PC-9 (cell line): ENCODE measurements around the gene CLIC5.

ENCODE experiments used
- EZH2 ChIP-seq: fragments of 200-600 bp; sonication (generic); IDR thresholded peaks from 2 replicates; pipeline ENCODE4 v1.8.0; 2017; ENCODE audit warnings: antibody characterized with exemption, low read depth
- TF ChIP-seq, protein P1 (sequence below): fragments of 200-600 bp; sonication (generic); conservative IDR thresholded peaks from 2 replicates; pipeline ENCODE4 v1.6.1; 2017; ENCODE audit warnings: mixed run types, antibody characterized with exemption, mild to moderate bottlenecking, moderate library complexity

DNA sequence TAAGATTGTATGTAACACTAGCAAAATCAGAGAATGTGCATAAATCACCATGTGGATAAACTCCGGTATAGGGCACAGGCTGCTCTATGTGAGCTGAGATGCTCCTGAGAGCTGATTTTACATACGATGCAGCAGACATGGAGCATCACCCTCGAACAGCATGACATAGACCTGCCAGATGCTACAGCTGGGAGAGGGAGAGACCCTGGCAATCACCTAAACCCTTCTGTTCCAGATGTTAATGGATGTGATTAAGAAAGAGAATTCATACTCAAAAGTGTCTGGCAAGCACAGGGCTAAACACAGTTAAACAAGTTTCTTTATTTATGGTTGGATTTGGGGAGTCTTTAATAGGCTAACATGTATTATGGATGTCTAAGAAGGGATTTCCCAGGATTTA, 157.0 kb downstream of the CLIC5 start:
- TF ChIP-seq, protein P1, sequence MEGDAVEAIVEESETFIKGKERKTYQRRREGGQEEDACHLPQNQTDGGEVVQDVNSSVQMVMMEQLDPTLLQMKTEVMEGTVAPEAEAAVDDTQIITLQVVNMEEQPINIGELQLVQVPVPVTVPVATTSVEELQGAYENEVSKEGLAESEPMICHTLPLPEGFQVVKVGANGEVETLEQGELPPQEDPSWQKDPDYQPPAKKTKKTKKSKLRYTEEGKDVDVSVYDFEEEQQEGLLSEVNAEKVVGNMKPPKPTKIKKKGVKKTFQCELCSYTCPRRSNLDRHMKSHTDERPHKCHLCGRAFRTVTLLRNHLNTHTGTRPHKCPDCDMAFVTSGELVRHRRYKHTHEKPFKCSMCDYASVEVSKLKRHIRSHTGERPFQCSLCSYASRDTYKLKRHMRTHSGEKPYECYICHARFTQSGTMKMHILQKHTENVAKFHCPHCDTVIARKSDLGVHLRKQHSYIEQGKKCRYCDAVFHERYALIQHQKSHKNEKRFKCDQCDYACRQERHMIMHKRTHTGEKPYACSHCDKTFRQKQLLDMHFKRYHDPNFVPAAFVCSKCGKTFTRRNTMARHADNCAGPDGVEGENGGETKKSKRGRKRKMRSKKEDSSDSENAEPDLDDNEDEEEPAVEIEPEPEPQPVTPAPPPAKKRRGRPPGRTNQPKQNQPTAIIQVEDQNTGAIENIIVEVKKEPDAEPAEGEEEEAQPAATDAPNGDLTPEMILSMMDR: no peak
- TF ChIP-seq EZH2: no peak
